Measurements from ENCODE around the gene OPCML. TPM values are rescaled to one million over a fixed set of nuclear protein-coding genes. Genes with fewer than 3 reads are reported as not detected.

The OPCML gene
- total and polyA plus RNA-seq, 2 experiments from 2014 or later, result 0.21 to 0.51 TPM

DNA sequence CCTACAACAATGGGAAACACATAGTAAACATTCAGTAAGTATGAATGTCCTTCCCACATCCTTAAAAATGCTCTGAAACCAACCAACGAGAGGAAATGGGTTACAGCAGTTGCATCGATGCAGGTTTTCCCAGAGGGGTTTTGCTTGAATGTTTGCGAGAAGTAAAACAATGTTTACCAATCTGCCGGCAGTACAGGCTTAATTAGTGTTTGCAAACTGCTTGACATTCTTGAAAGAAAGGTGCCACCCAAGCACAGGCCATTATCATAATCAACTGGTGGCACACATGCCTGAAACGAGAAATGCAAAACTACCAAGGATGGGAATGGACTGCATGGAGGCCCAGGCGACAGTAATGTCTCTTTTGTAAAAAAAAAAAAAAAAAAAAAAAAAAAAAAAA is 27.1 kb upstream of the OPCML start:
- TF ChIP-seq, protein P1, sequence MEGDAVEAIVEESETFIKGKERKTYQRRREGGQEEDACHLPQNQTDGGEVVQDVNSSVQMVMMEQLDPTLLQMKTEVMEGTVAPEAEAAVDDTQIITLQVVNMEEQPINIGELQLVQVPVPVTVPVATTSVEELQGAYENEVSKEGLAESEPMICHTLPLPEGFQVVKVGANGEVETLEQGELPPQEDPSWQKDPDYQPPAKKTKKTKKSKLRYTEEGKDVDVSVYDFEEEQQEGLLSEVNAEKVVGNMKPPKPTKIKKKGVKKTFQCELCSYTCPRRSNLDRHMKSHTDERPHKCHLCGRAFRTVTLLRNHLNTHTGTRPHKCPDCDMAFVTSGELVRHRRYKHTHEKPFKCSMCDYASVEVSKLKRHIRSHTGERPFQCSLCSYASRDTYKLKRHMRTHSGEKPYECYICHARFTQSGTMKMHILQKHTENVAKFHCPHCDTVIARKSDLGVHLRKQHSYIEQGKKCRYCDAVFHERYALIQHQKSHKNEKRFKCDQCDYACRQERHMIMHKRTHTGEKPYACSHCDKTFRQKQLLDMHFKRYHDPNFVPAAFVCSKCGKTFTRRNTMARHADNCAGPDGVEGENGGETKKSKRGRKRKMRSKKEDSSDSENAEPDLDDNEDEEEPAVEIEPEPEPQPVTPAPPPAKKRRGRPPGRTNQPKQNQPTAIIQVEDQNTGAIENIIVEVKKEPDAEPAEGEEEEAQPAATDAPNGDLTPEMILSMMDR (IDR thresholded peaks at IDR 0.05; ENCODE audit: low read depth, low read length), result no peak
- H3K36me3 ChIP-seq, result no peaks in the 10 kb centered on the region
- H3K4me3 ChIP-seq, result no peak overlapping the region
- H3K27ac ChIP-seq, result no peak overlapping the region
- no peak for DNase-seq (ENCODE audit: low read depth in 1 of 2, low spot score in 1 of 2)
- peaks cover 4% of the 10 kb centered on the region for H3K4me1 ChIP-seq (ENCODE audit: low read depth)
- H3K9me3 ChIP-seq (ENCODE audit: low read depth), result no peaks in the 10 kb centered on the region
- H3K27me3 ChIP-seq, result no peaks in the 10 kb centered on the region

DNA sequence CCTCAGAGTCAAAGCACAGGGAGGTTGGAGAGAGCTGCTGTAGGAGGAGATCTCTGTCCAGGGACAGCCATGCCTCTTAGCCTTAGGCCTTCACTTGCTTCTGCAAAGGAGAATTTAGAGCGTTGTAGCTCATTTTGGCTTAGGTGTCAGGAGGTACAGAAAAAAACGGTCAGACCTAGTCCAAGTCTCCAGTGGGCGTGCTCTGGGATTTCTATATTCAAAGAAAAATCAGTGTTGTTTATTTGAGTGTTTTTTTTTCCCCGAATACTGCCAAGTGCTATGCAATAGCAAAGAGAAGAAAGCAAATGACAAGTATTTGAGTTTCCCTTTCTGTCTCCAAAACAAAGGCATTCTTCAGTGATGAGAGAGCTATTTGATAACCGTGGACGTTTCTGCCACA is 22.7 kb upstream of the OPCML start:
- TF ChIP-seq, protein P1 (IDR thresholded peaks at IDR 0.05; ENCODE audit: low read depth, low read length), result no peak
- no peaks in the 10 kb centered on the region for H3K27me3 ChIP-seq

DNA sequence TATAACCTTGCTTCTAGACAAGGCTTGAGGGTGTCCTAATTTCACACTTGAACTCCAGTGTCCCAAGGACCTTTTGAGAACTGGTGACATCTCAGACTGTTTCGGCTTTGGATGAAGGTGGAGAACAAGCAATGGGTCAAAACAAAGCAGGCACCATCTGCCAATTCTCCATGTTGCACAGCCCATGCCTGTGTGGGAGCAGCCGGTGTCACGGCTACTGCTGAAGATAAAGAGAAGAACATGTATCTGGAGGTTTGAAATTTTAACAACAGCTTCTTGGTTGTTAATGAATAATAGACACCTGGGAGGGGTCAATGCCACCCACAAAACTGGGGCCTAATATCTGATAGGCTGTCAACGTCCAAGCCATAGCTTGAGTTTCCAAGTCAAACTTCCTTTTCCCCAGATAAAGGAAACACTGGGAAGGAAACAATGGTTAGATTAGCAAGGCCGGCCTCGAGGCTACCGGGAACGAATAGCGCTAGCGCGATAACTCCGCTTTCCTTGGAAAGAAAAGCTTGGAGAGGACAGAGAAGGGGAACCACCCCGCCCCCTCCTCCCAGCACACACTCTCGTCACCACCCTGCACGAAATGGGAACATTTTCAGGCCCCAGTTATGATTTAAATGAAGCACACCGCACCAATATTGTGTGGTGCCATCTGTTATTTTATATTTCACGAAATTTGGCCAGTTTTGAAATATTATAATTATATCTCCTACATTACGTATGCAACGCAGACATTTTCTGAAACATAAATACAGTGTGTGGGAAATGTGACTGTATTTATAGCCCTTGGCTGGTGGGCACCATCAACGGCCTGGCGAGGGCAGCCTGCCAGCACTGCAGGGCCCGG is 21.8 kb upstream of the OPCML start:
- no peak for DNase-seq (ENCODE audit: low read depth in 1 of 2, low spot score in 1 of 2)

More for the DNA sequence above, 22.7 kb upstream of the OPCML start:
- peaks cover 9% of the 10 kb centered on the region for H3K4me1 ChIP-seq (ENCODE audit: low read depth)
- DNase-seq (ENCODE audit: low read depth in 1 of 2, low spot score in 1 of 2), result no peak
- H3K9me3 ChIP-seq (ENCODE audit: low read depth), result no peaks in the 10 kb centered on the region
- no peak overlapping the region for H3K27ac ChIP-seq
- no peaks in the 10 kb centered on the region for H3K36me3 ChIP-seq
- no peak overlapping the region for H3K4me3 ChIP-seq

DNA sequence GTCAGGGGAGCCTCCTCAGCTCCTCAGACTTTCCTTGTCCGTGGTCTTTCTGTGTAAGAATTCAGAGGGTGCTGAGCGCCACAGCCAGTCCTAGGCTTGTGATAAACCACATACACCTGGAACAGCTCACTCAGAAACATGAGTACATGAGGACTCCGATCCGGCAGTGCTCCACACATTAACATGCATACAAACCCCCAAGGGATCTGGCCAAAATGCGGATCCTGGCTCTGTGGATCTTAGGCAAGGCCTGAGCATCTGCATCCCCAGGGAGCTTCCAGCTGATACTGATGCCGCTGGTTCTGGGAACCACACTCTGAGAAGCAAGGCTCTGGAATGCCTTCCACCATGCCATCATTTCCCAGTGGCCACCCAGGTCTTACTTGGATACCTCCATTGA is 20.6 kb upstream of the OPCML start:
- Histone ChIP-seq H3K4me3 (no peak overlapping the region), H3K27me3 (no peaks in the 10 kb centered on the region), H3K36me3 (no peaks in the 10 kb centered on the region), H3K9me3 (ENCODE audit: low read depth) (no peaks in the 10 kb centered on the region), H3K4me1 (ENCODE audit: low read depth) (peaks cover 11% of the 10 kb centered on the region), H3K27ac (no peak overlapping the region)
- no peak for DNase-seq (ENCODE audit: low read depth in 1 of 2, low spot score in 1 of 2)
- TF ChIP-seq, protein P1 (IDR thresholded peaks at IDR 0.05; ENCODE audit: low read depth, low read length), result no peak

More for the DNA sequence above, 21.8 kb upstream of the OPCML start:
- H3K36me3 ChIP-seq, result no peaks in the 10 kb centered on the region
- H3K27me3 ChIP-seq, result no peaks in the 10 kb centered on the region
- TF ChIP-seq, protein P1 (IDR thresholded peaks at IDR 0.05; ENCODE audit: low read depth, low read length), result no peak
- no peak overlapping the region for H3K27ac ChIP-seq
- no peaks in the 10 kb centered on the region for H3K9me3 ChIP-seq (ENCODE audit: low read depth)
- peaks cover 11% of the 10 kb centered on the region for H3K4me1 ChIP-seq (ENCODE audit: low read depth)
- H3K4me3 ChIP-seq, result no peak overlapping the region

DNA sequence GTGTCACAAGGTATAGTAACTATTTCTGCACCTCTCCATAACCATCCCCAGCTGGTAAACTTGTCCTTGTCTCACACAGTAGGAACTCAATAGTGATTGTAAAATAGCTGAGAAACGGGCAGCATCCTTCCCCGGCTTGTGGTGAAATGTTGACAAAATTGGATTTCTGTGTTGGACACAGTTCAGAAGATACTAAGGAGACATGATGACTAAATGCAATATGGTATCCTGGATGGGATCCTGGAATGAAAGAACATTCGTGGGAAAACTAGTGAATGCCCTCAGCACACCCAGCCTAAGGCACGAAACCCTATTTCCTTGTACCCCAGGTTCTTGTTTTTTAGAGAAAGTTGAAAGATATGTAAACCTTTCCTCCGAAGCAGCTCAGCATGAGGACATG is 18.8 kb upstream of the OPCML start:
- no peaks in the 10 kb centered on the region for H3K27me3 ChIP-seq

More for the DNA sequence above, 18.8 kb upstream of the OPCML start:
- no peaks in the 10 kb centered on the region for H3K9me3 ChIP-seq (ENCODE audit: low read depth)
- peaks cover 7% of the 10 kb centered on the region for H3K4me1 ChIP-seq (ENCODE audit: low read depth)
- no peaks in the 10 kb centered on the region for H3K36me3 ChIP-seq
- no peak for DNase-seq (ENCODE audit: low read depth in 1 of 2, low spot score in 1 of 2)
- H3K27ac ChIP-seq, result no peak overlapping the region
- no peak overlapping the region for H3K4me3 ChIP-seq
- TF ChIP-seq, protein P1 (IDR thresholded peaks at IDR 0.05; ENCODE audit: low read depth, low read length), result no peak

Measured in cardiac muscle cell (in vitro differentiated cells and primary cell).